ENCODE results near the gene CRHR2.

DNA sequence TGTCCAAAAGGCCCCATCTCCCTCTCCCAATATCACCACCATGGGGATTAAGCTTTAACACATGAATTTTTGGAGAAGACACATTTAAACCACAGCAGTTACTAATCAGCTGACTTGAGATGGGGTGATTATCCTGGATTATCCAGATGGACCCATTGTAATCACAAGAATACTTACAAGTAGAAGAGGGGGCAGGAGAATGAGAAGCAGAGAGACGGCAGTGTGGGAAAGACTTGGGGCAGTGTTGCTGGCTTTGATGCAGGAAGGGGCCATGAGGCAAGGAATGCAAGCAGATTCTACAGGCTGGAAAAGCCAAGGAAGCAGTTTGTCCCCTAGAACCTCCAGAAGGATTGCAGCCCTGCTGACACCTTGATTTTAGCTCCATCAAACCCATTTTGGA is 39.0 kb upstream of the CRHR2 start:
- TF ChIP-seq, protein P1, sequence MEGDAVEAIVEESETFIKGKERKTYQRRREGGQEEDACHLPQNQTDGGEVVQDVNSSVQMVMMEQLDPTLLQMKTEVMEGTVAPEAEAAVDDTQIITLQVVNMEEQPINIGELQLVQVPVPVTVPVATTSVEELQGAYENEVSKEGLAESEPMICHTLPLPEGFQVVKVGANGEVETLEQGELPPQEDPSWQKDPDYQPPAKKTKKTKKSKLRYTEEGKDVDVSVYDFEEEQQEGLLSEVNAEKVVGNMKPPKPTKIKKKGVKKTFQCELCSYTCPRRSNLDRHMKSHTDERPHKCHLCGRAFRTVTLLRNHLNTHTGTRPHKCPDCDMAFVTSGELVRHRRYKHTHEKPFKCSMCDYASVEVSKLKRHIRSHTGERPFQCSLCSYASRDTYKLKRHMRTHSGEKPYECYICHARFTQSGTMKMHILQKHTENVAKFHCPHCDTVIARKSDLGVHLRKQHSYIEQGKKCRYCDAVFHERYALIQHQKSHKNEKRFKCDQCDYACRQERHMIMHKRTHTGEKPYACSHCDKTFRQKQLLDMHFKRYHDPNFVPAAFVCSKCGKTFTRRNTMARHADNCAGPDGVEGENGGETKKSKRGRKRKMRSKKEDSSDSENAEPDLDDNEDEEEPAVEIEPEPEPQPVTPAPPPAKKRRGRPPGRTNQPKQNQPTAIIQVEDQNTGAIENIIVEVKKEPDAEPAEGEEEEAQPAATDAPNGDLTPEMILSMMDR (IDR thresholded peaks at IDR 0.05), result no peak
- TF ChIP-seq, protein P2, sequence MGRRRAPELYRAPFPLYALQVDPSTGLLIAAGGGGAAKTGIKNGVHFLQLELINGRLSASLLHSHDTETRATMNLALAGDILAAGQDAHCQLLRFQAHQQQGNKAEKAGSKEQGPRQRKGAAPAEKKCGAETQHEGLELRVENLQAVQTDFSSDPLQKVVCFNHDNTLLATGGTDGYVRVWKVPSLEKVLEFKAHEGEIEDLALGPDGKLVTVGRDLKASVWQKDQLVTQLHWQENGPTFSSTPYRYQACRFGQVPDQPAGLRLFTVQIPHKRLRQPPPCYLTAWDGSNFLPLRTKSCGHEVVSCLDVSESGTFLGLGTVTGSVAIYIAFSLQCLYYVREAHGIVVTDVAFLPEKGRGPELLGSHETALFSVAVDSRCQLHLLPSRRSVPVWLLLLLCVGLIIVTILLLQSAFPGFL (CRISPR knock-in tag; IDR thresholded peaks at IDR 0.05; ENCODE audit: borderline replicate concordance), result no peak
- TF ChIP-seq TEAD4 (CRISPR knock-in tag; IDR thresholded peaks at IDR 0.05), result no peak
- no peak for TF ChIP-seq FOXJ3 (CRISPR knock-in tag; IDR thresholded peaks at IDR 0.05; ENCODE audit: borderline replicate concordance)
- TF ChIP-seq ETV6 (CRISPR knock-in tag; IDR thresholded peaks at IDR 0.05), result no peak
- TF ChIP-seq, protein P3, sequence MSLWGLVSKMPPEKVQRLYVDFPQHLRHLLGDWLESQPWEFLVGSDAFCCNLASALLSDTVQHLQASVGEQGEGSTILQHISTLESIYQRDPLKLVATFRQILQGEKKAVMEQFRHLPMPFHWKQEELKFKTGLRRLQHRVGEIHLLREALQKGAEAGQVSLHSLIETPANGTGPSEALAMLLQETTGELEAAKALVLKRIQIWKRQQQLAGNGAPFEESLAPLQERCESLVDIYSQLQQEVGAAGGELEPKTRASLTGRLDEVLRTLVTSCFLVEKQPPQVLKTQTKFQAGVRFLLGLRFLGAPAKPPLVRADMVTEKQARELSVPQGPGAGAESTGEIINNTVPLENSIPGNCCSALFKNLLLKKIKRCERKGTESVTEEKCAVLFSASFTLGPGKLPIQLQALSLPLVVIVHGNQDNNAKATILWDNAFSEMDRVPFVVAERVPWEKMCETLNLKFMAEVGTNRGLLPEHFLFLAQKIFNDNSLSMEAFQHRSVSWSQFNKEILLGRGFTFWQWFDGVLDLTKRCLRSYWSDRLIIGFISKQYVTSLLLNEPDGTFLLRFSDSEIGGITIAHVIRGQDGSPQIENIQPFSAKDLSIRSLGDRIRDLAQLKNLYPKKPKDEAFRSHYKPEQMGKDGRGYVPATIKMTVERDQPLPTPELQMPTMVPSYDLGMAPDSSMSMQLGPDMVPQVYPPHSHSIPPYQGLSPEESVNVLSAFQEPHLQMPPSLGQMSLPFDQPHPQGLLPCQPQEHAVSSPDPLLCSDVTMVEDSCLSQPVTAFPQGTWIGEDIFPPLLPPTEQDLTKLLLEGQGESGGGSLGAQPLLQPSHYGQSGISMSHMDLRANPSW (CRISPR knock-in tag; conservative IDR thresholded peaks at IDR 0.05; ENCODE audit: low read depth), result no peak
